Naive B cell (primary cell): ENCODE results near the gene CERKL. TPM values are rescaled to one million over a fixed set of nuclear protein-coding genes. Genes with fewer than 3 reads are reported as not detected.

Experiments used
- ATAC-seq, 2 donors: fragments of 150-1000 bp; cut with Tn5 transposase; 2 replicates each; pipeline ENCODE4 v1.10.0; 2021; ENCODE audit warnings: low read depth in 2 of 2, mild to moderate bottlenecking in 2 of 2, moderate library complexity in 2 of 2
- DNase-seq: peaks from one replicate; pipeline ENCODE4 v3.0.0; 2022
- H3K27ac Mint-ChIP-seq, 6 donors: one replicate each; pipeline ENCODE4 v1.8.0; 2020 to 2022; ENCODE audit warnings: mild to moderate bottlenecking in 6 of 6, mixed read lengths in 6 of 6, moderate library complexity in 5 of 6, inconsistent platforms in 2 of 6
- H3K27me3 Mint-ChIP-seq, 3 donors: one replicate each; pipeline ENCODE4 v1.8.0; 2021 to 2022; ENCODE audit warnings: mixed read lengths in 3 of 3, mild to moderate bottlenecking in 1 of 3
- H3K36me3 Mint-ChIP-seq, 2 donors: one replicate each; pipeline ENCODE4 v1.8.0; 2020 to 2022; ENCODE audit warnings: mixed read lengths in 2 of 2, inconsistent platforms in 1 of 2, mild to moderate bottlenecking in 1 of 2
- H3K4me1 Mint-ChIP-seq, 3 donors: one replicate each; pipeline ENCODE4 v1.8.0; 2020 to 2022; ENCODE audit warnings: mixed read lengths in 3 of 3, inconsistent platforms in 1 of 3, mild to moderate bottlenecking in 1 of 3, moderate library complexity in 1 of 3
- H3K4me3 Mint-ChIP-seq, 8 donors: one replicate each; pipeline ENCODE4 v1.8.0; 2020 to 2022; ENCODE audit warnings: mild to moderate bottlenecking in 8 of 8, mixed read lengths in 8 of 8, moderate library complexity in 8 of 8, inconsistent platforms in 2 of 8
- H3K9me3 Mint-ChIP-seq, 7 donors: one replicate each; pipeline ENCODE4 v1.8.0; 2020 to 2022; ENCODE audit warnings: mixed read lengths in 7 of 7, mild to moderate bottlenecking in 5 of 7, inconsistent platforms in 2 of 7, moderate library complexity in 1 of 7
- polyA plus RNA-seq, 6 donors: library from polyadenylated mRNA; unstranded; fragments of 300-500 nt; fragmentation: Illumina TruSeq; gene quantifications; one replicate each; pipeline ENCODE4 v1.2.3, GENCODE V29; 2021; ENCODE audit warnings: low read depth in 6 of 6

Gene CERKL
- polyA plus RNA-seq, 6 donors from 2014 or later = 14.8 to 24.5 (median 19.6) TPM

- DNase-seq (no peak), ATAC-seq (peak; percentile 32 to 66)
- Mint-ChIP-seq H3K27me3 (peaks cover 22 to 36% (median 28%) of the 10 kb centered on the region in 3 donors), H3K4me1 (peaks cover 13 to 20% (median 17%) of the 10 kb centered on the region in 3 donors), H3K9me3 (peaks cover 0 to 2% (median 0%) of the 10 kb centered on the region in 7 donors), H3K27ac (no peak overlapping the region), H3K4me3 (peak overlapping the region in 2 of 8 donors; percentile 12 to 22), H3K36me3 (no peaks in the 10 kb centered on the region)
Measured at GRCh38 chr2:181672255-181673008, 15.5 kb upstream of the CERKL start.

- peaks cover 22 to 43% (median 23%) of the 10 kb centered on the region in 3 donors for H3K27me3 Mint-ChIP-seq
- no peak for ATAC-seq
- H3K27ac Mint-ChIP-seq = no peak overlapping the region
- H3K4me1 Mint-ChIP-seq = peaks cover 13 to 20% (median 17%) of the 10 kb centered on the region in 3 donors
- peaks cover 0 to 18% (median 5%) of the 10 kb centered on the region in 7 donors for H3K9me3 Mint-ChIP-seq
- DNase-seq = no peak
- H3K4me3 Mint-ChIP-seq = no peak overlapping the region
- H3K36me3 Mint-ChIP-seq = no peaks in the 10 kb centered on the region
Measured at GRCh38 chr2:181670632-181671031, 13.7 kb upstream of the CERKL start.

GRCh38 chr2:181667234-181667633 is 10.3 kb upstream of the CERKL start:
- ATAC-seq = no peak
- Mint-ChIP-seq H3K9me3 (peaks cover 0 to 20% (median 5%) of the 10 kb centered on the region in 7 donors), H3K27ac (no peak overlapping the region), H3K4me1 (peaks cover under 1 to 2% (median 1%) of the 10 kb centered on the region in 3 donors), H3K4me3 (no peak overlapping the region), H3K36me3 (no peaks in the 10 kb centered on the region), H3K27me3 (peaks cover 19 to 43% (median 23%) of the 10 kb centered on the region in 3 donors)
- DNase-seq = no peak

- DNase-seq (no peak), ATAC-seq (no peak)
- H3K4me1 Mint-ChIP-seq = peaks cover under 1 to 4% (median 2%) of the 10 kb centered on the region in 3 donors
- H3K4me3 Mint-ChIP-seq = no peak overlapping the region
- no peaks in the 10 kb centered on the region for H3K36me3 Mint-ChIP-seq
- peaks cover 24 to 51% (median 46%) of the 10 kb centered on the region in 3 donors for H3K27me3 Mint-ChIP-seq
- H3K9me3 Mint-ChIP-seq = peaks cover 0 to 19% (median 5%) of the 10 kb centered on the region in 7 donors
- no peak overlapping the region for H3K27ac Mint-ChIP-seq
Measured at GRCh38 chr2:181662287-181662686, 5.4 kb upstream of the CERKL start.

GRCh38 chr2:181660181-181660580 is 3.3 kb upstream of the CERKL start:
- no peaks in the 10 kb centered on the region for H3K9me3 Mint-ChIP-seq

GRCh38 chr2:181658444-181658843 is 1.5 kb upstream of the CERKL start:
- H3K27me3 Mint-ChIP-seq = peaks cover 48 to 81% (median 53%) of the 10 kb centered on the region in 3 donors
- peaks cover 0 to 2% (median 0%) of the 10 kb centered on the region in 7 donors for H3K9me3 Mint-ChIP-seq
- peaks cover 10 to 13% (median 12%) of the 10 kb centered on the region in 3 donors for H3K4me1 Mint-ChIP-seq
- no peak overlapping the region for H3K4me3 Mint-ChIP-seq
- no peak for DNase-seq
- no peak for ATAC-seq
- no peak overlapping the region for H3K27ac Mint-ChIP-seq
- H3K36me3 Mint-ChIP-seq = no peaks in the 10 kb centered on the region

More at GRCh38 chr2:181660181-181660580, 3.3 kb upstream of the CERKL start:
- Mint-ChIP-seq H3K27me3 (peaks cover 35 to 70% (median 42%) of the 10 kb centered on the region in 3 donors), H3K4me1 (peaks cover 10 to 13% (median 12%) of the 10 kb centered on the region in 3 donors), H3K27ac (no peak overlapping the region), H3K36me3 (no peaks in the 10 kb centered on the region), H3K4me3 (no peak overlapping the region)
- no peak for DNase-seq
- no peak for ATAC-seq

- Mint-ChIP-seq H3K4me3 (peak overlapping the region; percentile 16 to 94 (median 81)), H3K36me3 (no peaks in the 10 kb centered on the region), H3K27me3 (peaks cover 54 to 90% (median 61%) of the 10 kb centered on the region in 3 donors), H3K4me1 (peaks cover 10 to 13% (median 12%) of the 10 kb centered on the region in 3 donors), H3K9me3 (peaks cover 0 to 3% (median 0%) of the 10 kb centered on the region in 7 donors), H3K27ac (no peak overlapping the region)
- ATAC-seq (peak in 1 of 2 donors; percentile 24), DNase-seq (no peak)
Measured at GRCh38 chr2:181657379-181657778, 474 bp upstream of the CERKL start.

GRCh38 chr2:181655519-181655918 is 1.4 kb downstream of the CERKL start:
- H3K4me1 Mint-ChIP-seq = peaks cover 10 to 13% (median 12%) of the 10 kb centered on the region in 3 donors
- H3K4me3 Mint-ChIP-seq = peak overlapping the region in 4 of 8 donors; percentile 33 to 94 (median 84)
- DNase-seq (no peak), ATAC-seq (no peak)
- H3K27me3 Mint-ChIP-seq = peaks cover 55 to 71% (median 69%) of the 10 kb centered on the region in 3 donors
- peaks cover 0 to 3% (median 0%) of the 10 kb centered on the region in 7 donors for H3K9me3 Mint-ChIP-seq
- no peaks in the 10 kb centered on the region for H3K36me3 Mint-ChIP-seq
- H3K27ac Mint-ChIP-seq = no peak overlapping the region

GRCh38 chr2:181649436-181649979 is 7.4 kb downstream of the CERKL start:
- H3K27me3 Mint-ChIP-seq = peaks cover 44 to 65% (median 60%) of the 10 kb centered on the region in 3 donors
- no peaks in the 10 kb centered on the region for H3K4me1 Mint-ChIP-seq
- H3K9me3 Mint-ChIP-seq = peaks cover 0 to 3% (median 0%) of the 10 kb centered on the region in 7 donors
- no peaks in the 10 kb centered on the region for H3K36me3 Mint-ChIP-seq
- no peak overlapping the region for H3K4me3 Mint-ChIP-seq
- H3K27ac Mint-ChIP-seq = no peak overlapping the region
- ATAC-seq (no peak), DNase-seq (no peak)

GRCh38 chr2:181648478-181649155 is 8.3 kb downstream of the CERKL start:
- no peak overlapping the region for H3K4me3 Mint-ChIP-seq
- H3K27me3 Mint-ChIP-seq = peaks cover 40 to 60% (median 55%) of the 10 kb centered on the region in 3 donors
- ATAC-seq (no peak), DNase-seq (no peak)
- no peak overlapping the region for H3K27ac Mint-ChIP-seq
- peaks cover 0 to 3% (median 0%) of the 10 kb centered on the region in 7 donors for H3K9me3 Mint-ChIP-seq
- no peaks in the 10 kb centered on the region for H3K4me1 Mint-ChIP-seq
- H3K36me3 Mint-ChIP-seq = no peaks in the 10 kb centered on the region

- Mint-ChIP-seq H3K36me3 (no peaks in the 10 kb centered on the region), H3K9me3 (peaks cover 0 to 1% (median 0%) of the 10 kb centered on the region in 7 donors), H3K27ac (no peak overlapping the region), H3K27me3 (peaks cover 41 to 51% (median 45%) of the 10 kb centered on the region in 3 donors), H3K4me3 (no peak overlapping the region), H3K4me1 (no peaks in the 10 kb centered on the region)
- no peak for ATAC-seq
- DNase-seq = no peak
Measured at GRCh38 chr2:181646415-181646987, 10.4 kb downstream of the CERKL start.

- no peaks in the 10 kb centered on the region for H3K4me1 Mint-ChIP-seq
- no peaks in the 10 kb centered on the region for H3K36me3 Mint-ChIP-seq
- H3K4me3 Mint-ChIP-seq = no peak overlapping the region
- H3K9me3 Mint-ChIP-seq = peaks cover 0 to 1% (median 0%) of the 10 kb centered on the region in 7 donors
- no peak for ATAC-seq
- peaks cover 37 to 43% (median 41%) of the 10 kb centered on the region in 3 donors for H3K27me3 Mint-ChIP-seq
- DNase-seq = no peak
- peak overlapping the region in 1 of 6 donors; percentile 49 for H3K27ac Mint-ChIP-seq
Measured at GRCh38 chr2:181643151-181643550, 13.8 kb downstream of the CERKL start.

GRCh38 chr2:181642086-181642485 is 14.8 kb downstream of the CERKL start:
- Mint-ChIP-seq H3K4me3 (no peak overlapping the region), H3K9me3 (peaks cover 0 to 1% (median 0%) of the 10 kb centered on the region in 7 donors), H3K4me1 (no peaks in the 10 kb centered on the region), H3K27me3 (peaks cover 27 to 35% (median 33%) of the 10 kb centered on the region in 3 donors), H3K36me3 (no peaks in the 10 kb centered on the region), H3K27ac (no peak overlapping the region)
- no peak for ATAC-seq
- DNase-seq = no peak
